Esophagus (tissue), 2 donors: Measurements from ENCODE around the gene GZF1. TPM values are rescaled to one million over a fixed set of nuclear protein-coding genes. Genes with fewer than 3 reads are reported as not detected.

Experiments used
- H3K27ac ChIP-seq, 2 donors: one replicate each; pipeline ENCODE4 v1.5.1; 2013; ENCODE audit warnings: low read depth in 2 of 2, mild to moderate bottlenecking in 2 of 2, inconsistent platforms in 1 of 2, low read length in 1 of 2, moderate library complexity in 1 of 2
- H3K27me3 ChIP-seq, 2 donors: one replicate each; pipeline ENCODE4 v1.6.1; 2013; ENCODE audit warnings: low read length in 2 of 2, control low read depth in 1 of 2, mild to moderate bottlenecking in 1 of 2; ENCODE audit not compliant: insufficient read depth in 2 of 2, control insufficient read depth in 1 of 2
- H3K36me3 ChIP-seq, 2 donors: one replicate each; pipeline ENCODE4 v1.6.1; 2013; ENCODE audit warnings: low read length in 1 of 2; ENCODE audit not compliant: control insufficient read depth in 2 of 2, insufficient read depth in 2 of 2
- H3K4me1 ChIP-seq, 2 donors: one replicate each; pipeline ENCODE4 v1.6.1; 2013; ENCODE audit warnings: low read length in 1 of 2; ENCODE audit not compliant: control insufficient read depth in 2 of 2, insufficient read depth in 2 of 2
- H3K4me3 ChIP-seq, 2 donors: one replicate each; pipeline ENCODE4 v1.5.1; 2013; ENCODE audit warnings: low read length in 2 of 2, mild to moderate bottlenecking in 2 of 2, low read depth in 1 of 2, moderate library complexity in 1 of 2
- H3K9me3 ChIP-seq, 2 donors: one replicate each; pipeline ENCODE4 v1.6.1; 2013; ENCODE audit warnings: mild to moderate bottlenecking in 2 of 2, low read depth in 1 of 2, low read length in 1 of 2, moderate library complexity in 1 of 2; ENCODE audit not compliant: control insufficient read depth in 2 of 2, insufficient read depth in 1 of 2
- WGBS, 2 donors: extraction: QIAGEN DNeasy Blood & Tissue Kit; methylation state at CpG; one replicate each; pipeline ENCODE4 v1.1.7; 2013; 5-methylcytosine and 5-hydroxymethylcytosine counted together
- polyA plus RNA-seq, 2 donors: library from polyadenylated mRNA; stranded (reverse); fragments of 200-250 nt; gene quantifications; one replicate each; pipeline ENCODE4 v1.2.3, GENCODE V29; 2013
- donor health status: healthy with polysubstance abuse.
- donor health status: Bipolar disorder and iron deficiency.

Gene GZF1
- polyA plus RNA-seq, 2 donors, result 3.2 to 3.6 TPM

DNA sequence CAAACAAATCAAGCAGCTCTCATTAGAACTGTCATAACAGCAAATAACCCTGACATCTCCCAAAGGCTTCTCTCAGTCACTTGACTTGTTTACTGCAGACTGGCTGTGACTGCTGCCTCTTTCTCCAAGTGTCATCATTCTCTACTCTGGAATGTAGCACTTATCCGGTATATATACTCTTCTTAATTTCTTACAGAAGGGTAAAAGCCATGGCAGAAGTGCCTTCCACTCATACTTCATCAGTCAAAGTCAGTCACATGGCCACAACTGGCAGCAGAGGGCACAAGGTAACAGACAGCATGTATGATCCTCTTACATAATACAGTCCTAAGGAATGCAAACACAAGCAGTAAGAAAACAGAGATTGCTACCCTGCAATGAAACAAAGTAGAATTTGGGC, 50.0 kb downstream of the GZF1 start:
- H3K27ac ChIP-seq, result no peak overlapping the region
- no peaks in the 10 kb centered on the region for H3K27me3 ChIP-seq
- H3K36me3 ChIP-seq, result no peaks in the 10 kb centered on the region
- 47 to 56% methylated on average over 1 of the region's 1 CpG for WGBS, 2 donors
- no peaks in the 10 kb centered on the region for H3K9me3 ChIP-seq
- H3K4me3 ChIP-seq, result no peak overlapping the region
- no peaks in the 10 kb centered on the region for H3K4me1 ChIP-seq

DNA sequence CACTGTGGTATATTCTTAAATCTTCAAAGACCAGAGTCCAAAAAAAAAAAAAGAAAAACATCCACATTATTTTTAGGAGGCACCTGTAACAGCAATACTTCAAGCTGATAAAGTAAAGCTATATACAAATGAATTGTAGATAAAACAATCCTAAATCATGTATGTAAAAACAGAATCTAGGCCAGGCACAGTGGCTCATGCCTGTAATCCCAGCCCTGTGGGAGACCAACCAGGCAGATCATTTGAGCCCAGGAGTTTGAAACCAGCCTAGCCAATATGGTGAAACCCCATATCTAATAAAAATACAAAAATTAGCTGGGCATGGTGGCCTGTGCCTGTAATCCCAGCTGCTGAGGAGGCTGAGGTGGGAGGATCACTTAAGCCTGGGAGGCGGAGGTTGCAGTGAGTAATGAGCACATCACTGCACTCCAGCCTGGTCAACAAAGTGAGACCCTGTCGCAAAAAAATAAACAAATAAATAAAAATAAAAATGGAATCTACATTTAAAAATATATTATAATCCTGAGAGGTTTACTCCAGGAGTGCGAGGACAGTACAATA, 52.0 kb downstream of the GZF1 start:
- WGBS, 2 donors, result 95 to 98% methylated on average over 3 of the region's 3 CpGs
- no peaks in the 10 kb centered on the region for H3K27me3 ChIP-seq
- no peak overlapping the region for H3K4me3 ChIP-seq
- no peaks in the 10 kb centered on the region for H3K9me3 ChIP-seq
- H3K36me3 ChIP-seq, result no peaks in the 10 kb centered on the region
- H3K27ac ChIP-seq, result no peak overlapping the region
- H3K4me1 ChIP-seq, result no peaks in the 10 kb centered on the region

DNA sequence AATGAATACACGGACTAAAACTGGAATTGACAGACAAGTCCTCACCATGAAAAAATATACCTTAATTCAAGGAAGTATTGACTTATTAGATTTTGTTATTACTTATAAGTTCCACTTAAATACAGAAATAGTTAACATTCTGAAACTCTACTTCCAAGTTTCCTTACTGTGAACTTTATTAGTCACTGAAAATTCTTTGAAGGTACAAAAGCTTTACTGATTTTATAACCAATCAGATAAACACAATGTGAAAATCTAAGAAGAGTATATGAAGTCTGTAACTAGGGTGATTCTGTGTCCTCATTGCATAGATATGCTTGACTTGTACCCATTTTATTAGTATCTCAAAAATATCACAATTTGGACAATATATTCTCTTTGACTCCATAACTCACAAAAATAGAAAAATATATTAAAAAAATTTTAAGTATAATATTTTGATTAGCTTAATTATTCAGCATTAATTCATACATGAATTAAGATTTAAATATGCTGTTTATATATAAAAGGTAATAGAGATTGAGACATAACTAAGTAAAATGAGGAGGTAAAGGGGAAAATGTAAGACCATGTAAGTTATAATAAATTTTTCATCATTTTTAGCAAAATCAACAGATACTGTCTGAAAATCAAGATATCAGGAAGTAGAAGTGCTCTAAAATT, 52.7 kb downstream of the GZF1 start:
- H3K4me1 ChIP-seq, result no peaks in the 10 kb centered on the region
- no peak overlapping the region for H3K4me3 ChIP-seq
- WGBS, 2 donors, result 53 to 63% methylated on average over 1 of the region's 1 CpG
- no peaks in the 10 kb centered on the region for H3K27me3 ChIP-seq
- no peaks in the 10 kb centered on the region for H3K36me3 ChIP-seq
- H3K27ac ChIP-seq, result no peak overlapping the region
- H3K9me3 ChIP-seq, result no peaks in the 10 kb centered on the region

DNA sequence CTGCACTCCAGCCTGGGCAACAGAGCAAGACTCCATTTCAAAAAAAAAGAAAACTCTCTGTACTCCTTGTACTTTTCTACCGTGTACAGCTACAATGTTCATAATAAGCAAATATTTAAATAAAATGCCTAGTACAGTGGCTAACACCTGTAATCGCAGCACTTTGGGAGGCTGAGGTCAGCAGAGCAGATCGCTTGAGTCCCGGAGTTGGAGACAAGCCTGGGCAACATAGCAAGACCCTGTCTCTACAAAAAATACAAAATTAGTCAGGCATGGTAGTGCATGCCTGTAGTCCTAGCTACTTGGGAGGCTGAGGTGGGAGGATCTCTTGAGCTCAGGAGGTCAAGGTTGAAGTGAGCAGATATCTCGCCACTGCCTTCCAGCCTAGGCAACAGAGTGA, 53.6 kb downstream of the GZF1 start:
- H3K27me3 ChIP-seq, result no peaks in the 10 kb centered on the region
- 86 to 90% methylated on average over 5 of the region's 5 CpGs for WGBS, 2 donors
- no peaks in the 10 kb centered on the region for H3K4me1 ChIP-seq
- H3K4me3 ChIP-seq, result no peak overlapping the region
- H3K27ac ChIP-seq, result no peak overlapping the region
- H3K36me3 ChIP-seq, result no peaks in the 10 kb centered on the region
- no peaks in the 10 kb centered on the region for H3K9me3 ChIP-seq

DNA sequence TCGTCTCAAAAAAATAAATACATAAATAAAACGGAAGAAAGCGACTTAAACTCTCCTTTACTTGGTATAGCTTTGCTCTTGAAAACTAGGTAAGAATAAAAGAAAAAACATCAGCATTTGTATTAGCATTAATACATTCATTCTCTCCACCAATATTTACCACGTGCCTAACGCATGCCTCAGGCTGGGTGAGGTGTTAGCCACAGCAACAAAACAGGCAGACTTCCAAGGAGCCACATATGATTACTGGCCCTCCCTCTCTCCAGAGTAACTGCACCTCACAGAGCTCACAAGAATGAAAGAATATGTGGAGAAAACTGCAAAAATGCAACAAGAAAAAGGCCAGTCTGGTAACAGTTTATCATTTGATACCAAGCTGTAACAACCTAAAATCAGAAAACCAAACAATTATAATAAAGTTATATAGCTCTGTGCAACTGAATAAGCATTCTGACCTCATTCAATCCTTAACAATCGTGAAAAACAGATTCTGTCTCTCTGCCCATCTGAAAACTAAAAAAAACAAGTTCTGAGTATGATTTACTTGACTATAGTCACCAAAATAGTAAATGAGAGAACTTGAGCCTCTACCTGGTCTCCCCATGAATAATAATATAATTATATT, 54.1 kb downstream of the GZF1 start:
- 64 to 75% methylated on average over 6 of the region's 6 CpGs for WGBS, 2 donors
- no peak overlapping the region for H3K27ac ChIP-seq
- H3K9me3 ChIP-seq, result no peaks in the 10 kb centered on the region
- no peak overlapping the region for H3K4me3 ChIP-seq
- H3K27me3 ChIP-seq, result no peaks in the 10 kb centered on the region
- H3K36me3 ChIP-seq, result no peaks in the 10 kb centered on the region
- no peaks in the 10 kb centered on the region for H3K4me1 ChIP-seq

DNA sequence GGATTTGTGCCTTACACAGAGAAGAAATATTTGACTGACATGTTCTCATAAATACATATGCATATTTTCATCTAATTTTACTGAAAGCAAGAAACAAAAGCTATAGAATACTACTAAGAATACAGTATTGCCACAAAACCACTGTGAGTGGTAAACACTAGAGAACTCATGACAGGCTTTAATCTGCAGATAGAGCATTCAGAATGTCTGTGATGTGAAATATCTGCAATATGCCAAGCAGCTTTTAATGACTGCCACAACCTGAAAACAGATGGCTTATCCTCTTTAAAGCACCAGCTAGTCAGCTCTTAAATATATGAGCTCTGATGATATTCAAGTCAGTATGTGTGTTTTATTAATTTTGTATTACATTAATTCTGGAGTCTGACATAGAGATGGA, 55.9 kb downstream of the GZF1 start:
- H3K4me1 ChIP-seq, result no peaks in the 10 kb centered on the region
- no peaks in the 10 kb centered on the region for H3K36me3 ChIP-seq
- H3K27ac ChIP-seq, result no peak overlapping the region
- H3K4me3 ChIP-seq, result no peak overlapping the region
- H3K27me3 ChIP-seq, result no peaks in the 10 kb centered on the region
- no peaks in the 10 kb centered on the region for H3K9me3 ChIP-seq

DNA sequence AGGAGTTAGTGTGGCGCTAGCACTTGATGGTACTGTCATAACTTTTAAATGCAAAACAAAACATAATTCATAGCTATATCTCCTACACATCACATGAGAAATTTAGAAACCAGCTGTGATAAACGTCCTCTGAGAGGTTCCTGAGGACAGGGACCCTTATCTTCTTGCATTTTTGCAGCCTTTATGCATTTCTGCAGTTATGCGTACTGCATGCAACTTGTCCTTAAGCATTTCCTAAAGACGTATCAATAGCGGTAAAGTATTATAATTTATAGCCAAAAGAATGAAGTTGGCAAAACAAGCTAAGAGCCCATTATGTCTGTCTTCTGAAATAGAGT, 57.6 kb downstream of the GZF1 start:
- no peaks in the 10 kb centered on the region for H3K9me3 ChIP-seq
- H3K27ac ChIP-seq, result peak overlapping the region in 1 of 2 donors; percentile 92
- H3K36me3 ChIP-seq, result no peaks in the 10 kb centered on the region
- H3K27me3 ChIP-seq, result no peaks in the 10 kb centered on the region
- peak overlapping the region in 1 of 2 donors; percentile 75 for H3K4me3 ChIP-seq
- no peaks in the 10 kb centered on the region for H3K4me1 ChIP-seq
- WGBS, 2 donors, result 26 to 32% methylated on average over 5 of the region's 5 CpGs

DNA sequence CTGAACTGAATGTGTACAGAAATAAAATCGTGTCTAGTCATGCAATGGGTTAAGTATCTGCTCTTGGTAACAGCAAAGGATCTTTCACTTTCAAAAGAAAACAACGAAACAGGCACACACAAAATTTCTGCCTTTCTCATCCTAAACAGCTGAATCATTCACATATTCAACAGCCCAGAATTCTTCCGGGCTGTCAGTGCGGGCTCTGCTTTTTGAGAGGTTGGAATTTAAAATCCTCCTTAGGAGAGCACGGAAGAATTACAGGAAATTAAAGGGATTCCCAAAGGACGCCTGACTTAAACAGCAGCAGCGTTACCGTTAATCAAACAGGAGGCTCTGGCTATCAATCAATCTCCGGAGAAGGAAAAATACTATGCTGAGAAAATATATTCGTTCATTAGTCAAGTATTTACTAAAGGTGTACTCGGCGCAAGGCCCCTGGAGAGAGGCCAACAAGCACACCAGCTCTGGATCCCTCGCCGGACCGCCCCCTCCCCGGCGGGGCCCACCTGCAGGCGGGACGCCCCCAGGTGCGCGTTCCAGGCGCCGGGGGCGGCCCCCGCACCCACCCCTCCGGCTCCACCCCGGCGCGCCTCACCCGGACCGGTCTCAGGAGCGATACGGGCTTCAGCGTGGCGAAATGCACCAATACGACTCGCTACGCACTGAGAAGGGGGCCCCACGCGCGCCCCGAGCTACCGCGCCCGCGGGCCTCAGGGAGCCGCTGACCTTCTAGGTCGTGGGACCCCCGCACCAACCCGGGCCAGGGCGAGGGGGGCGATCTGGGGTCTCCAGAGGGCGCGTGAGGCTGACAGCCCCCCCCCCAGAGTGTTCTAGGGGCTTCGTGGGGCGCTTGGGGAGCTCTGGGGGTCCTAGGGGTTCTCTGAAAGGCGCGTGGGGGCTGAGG, 58.3 kb downstream of the GZF1 start:
- Histone ChIP-seq H3K27ac (peak overlapping the region; percentile 88 to 92), H3K36me3 (no peaks in the 10 kb centered on the region), H3K4me1 (no peaks in the 10 kb centered on the region), H3K9me3 (no peaks in the 10 kb centered on the region), H3K27me3 (no peaks in the 10 kb centered on the region), H3K4me3 (peak overlapping the region; percentile 75 to 98)
- WGBS, 2 donors, result 0 to 1% methylated on average over 55 to 58 of the region's 58 CpGs

DNA sequence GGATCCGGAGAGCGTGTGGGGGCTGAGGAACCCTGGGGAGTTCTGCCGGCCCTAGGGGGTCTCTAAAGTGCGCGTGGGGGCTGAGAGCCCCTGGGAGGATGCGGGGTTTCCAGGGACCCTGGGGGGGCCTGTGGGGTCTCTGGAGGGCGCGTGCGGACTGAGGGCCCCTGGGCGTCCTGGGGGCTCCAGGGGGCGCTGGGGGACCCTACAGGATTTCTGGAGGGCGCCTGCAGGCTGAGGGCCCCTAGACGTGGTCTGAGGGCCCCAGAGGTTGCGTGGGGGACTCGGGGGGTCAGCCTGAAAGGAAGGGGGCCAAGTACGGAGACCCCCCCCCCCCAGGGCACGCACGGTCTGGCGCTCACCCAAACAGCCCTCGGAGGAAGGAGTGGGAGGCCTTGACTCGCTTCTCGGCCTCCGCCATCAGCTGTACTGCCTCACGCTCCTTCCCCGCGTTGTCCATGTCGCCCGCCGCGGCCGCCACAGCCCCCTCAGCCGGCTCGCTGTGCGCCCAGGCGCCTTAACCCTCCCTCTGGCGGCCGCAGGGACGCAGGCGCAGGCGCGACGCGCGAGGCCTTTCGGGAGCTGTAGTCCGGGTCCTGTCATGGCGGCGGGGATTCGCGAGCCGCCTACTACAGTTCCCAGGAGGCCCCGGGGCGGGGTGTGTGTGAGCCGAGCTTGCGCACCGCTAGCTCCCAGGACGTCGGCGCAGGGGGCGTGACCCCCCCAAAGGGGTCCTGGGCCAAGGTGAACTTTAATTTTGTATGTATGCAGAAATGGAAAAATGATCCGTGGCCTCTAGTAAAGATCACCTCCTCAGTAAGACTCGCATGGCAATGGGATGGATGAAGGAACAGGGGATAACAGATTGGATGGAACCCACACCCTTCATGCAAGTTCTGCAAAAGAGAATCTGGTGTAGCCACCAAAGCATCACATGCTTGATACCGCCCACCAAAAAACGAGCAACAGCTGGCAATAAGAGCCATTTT, 59.3 kb downstream of the GZF1 start, which contains the start of gene NAPB:
TSS of gene NAPB (minus strand) at position 546 of the 989 bp plus-strand sequence. CDS start at position 460, 86 bp downstream.
- Histone ChIP-seq H3K27me3 (no peaks in the 10 kb centered on the region), H3K4me1 (no peaks in the 10 kb centered on the region), H3K4me3 (peak within 1 kb of the TSS; percentile 75 to 98), H3K9me3 (no peaks in the 10 kb centered on the region), H3K36me3 (no peaks in the 10 kb centered on the region), H3K27ac (peak within 1 kb of the TSS; percentile 88 to 92)
- WGBS, 2 donors, result 0% methylated on average over 59 to 64 of the region's 64 CpGs
